GM21529 (cell line): ENCODE results near the gene ITGA6.

Source experiments
- ATAC-seq: cut with Tn5 transposase; IDR thresholded peaks from one replicate; pipeline ENCODE4 v1.9.1; 2021; ENCODE audit not compliant: unreplicated experiment

Gene ITGA6

DNA sequence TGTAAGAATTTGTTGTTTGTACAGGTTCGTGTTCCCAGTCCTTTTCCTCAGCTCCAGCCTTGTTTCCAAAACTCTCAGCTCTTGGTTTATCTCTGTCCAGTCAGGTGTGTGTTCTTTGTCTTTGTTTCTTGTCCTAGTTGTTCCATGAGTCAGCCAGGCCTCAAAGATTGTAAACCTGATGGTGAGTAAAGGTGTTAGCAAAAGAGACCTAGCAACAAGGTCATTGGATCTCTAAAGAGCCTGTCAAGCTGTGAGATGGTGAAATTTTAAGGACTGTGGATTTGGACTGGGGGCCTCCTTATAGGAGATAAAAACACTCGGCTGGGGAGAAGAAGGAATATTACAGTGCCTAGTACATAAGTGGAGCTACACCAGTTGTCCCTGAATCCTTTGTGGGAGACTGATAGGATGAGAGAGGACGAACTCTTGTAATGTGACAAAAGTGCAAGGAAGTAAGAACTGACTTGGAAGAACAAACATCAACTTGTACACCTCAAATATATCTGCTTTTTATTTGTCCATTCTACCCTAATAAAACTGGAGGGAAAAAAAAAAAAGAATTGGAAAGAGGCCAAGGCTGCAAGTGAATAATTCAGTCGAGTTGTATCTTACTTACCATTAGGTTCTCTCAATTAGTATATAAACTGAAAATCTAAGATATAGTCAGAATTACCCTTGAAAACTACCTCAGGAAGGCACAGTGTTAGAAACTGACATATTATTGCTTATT lies 37.2 kb downstream of the ITGA6 start:
- ATAC-seq: no peak

DNA sequence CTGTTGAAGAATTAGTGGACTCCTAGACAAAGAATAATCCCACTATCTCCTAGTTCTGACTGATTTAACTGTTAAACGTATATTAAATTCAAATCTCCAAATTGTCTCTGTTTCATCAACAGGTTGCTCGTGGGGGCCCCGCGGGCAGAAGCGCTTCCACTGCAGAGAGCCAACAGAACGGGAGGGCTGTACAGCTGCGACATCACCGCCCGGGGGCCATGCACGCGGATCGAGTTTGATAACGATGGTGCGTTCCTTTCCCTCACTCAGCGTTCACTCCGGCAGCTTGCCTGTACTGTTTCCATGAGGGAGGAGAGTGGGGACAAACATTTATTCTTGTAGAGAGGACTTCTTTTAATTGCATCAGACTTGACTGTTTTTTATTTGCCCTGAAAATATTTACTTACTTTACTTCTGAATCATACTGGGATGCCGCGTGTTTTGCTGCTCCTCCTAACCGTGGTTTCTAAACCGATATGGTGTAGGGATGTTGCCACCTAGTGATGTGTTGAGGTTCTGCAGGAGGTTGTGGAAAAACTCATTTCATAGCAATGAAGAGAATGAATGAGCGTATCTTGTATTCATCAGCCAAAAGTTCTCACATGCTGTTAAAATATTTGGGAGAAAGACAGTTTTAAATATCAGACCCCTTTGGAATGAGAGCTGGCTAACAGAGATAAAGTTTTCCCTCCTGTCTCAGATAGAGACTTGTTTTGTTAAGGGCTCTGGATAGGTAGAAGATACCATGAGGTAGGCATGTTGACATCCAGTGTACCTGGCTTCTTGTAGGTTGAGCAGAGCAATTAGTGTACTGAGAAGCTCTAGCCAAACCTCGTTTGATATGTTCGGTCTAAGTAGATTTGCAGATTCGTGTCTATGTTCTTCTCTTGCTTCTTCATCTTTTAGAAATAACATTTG lies 38.3 kb downstream of the ITGA6 start:
- ATAC-seq: no peak

DNA sequence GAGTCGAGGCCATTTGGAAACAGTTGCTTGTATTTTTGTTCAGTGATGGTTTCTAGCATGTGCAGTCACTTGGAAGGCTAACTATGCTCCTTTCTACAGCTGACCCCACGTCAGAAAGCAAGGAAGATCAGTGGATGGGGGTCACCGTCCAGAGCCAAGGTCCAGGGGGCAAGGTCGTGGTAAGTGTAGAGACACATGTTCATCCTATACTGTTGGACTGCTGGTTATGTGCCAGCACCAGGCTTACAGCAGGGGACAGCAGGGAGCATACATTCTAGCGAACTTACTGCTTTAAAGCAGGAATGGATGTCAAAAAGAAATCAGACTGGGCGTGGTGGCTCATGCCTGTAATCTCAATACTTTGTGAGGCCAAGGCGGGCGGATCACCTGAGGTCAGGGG lies 40.0 kb downstream of the ITGA6 start:
- ATAC-seq: no peak

DNA sequence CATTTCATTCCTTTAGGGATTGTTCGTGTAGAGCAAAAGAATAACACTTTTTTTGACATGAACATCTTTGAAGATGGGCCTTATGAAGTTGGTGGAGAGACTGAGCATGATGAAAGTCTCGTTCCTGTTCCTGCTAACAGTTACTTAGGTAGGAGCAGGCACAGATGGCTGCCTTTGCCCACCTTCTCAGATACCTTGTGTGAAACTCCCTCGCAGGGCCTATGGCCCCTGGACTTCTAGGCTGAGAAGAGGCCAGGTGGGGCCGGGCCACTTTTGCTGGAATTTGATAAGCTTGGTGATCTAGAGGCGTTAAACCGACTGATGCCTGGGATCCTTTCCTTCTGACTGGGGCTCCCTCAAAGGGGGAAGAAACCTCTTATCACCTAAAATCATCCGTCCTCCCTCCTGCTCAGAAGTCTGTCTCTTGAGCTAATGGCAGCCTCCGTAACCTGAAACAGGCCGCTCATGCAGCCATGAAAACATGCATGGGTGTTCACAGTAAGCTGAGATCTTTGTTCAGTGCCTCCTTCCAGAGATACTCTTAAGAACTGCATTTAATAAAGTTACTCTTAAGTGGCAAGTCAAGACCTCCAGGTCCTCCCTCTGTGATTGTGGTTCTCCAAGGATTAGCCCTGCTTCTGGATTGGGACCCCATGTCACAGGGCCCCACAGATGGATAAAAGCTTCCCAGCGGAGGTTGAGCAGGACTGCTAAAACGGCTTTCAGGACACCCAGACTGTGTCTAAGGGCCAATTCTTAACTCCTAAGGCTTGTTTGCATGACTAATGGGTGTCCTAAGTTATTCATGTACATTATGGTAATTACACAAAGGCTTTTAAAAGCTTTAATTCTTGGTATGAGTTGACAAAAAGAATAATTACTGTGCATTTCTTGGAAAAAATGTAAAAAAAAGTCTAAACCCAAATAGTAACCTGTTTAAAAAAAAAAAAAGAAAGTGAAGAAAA lies 43.9 kb downstream of the ITGA6 start:
- no peak for ATAC-seq

DNA sequence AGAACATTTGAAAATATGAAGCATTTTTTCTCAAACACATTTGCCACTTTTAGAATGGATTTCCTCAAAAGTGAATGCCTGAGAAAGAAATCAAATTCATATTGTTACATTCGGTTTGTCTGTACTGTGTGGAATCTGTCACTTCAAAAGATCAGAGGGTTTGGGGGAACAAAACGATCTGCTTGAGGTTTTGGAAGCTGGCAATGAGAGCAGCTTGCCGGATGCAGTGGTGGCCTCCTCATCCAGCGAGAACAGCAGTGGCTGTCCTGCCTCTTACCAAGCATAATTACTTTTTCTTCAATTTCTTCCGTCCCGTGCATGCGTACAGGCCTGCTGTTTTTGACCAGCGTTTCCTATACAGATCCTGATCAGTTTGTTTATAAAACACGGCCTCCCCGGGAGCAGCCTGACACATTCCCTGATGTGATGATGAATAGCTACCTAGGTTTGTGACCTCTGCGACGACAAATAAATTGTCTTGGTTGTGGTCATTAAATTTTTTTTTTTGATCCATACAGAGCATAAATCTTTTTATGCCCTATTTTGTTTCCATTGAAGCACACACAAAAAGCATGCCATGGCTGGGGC lies 45.2 kb downstream of the ITGA6 start:
- ATAC-seq: no peak

DNA sequence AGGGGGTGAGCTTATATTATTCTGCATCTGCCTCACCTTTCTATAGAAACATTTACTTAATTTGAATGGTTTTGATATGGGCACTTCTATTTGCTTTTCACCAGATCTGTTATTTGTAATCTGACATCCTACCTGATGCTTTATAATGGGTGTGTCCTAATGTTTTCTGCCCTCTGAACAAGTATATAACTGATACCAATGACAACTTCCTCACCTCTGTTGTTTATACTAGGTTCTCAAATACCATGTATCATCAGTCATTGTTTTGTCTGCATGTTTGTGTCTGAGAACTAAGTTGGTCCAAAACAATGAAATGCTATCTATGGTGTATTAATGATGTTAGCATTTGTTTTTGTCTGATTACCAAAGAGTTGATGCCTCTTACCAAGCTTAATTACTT lies 45.8 kb downstream of the ITGA6 start:
- ATAC-seq: no peak

DNA sequence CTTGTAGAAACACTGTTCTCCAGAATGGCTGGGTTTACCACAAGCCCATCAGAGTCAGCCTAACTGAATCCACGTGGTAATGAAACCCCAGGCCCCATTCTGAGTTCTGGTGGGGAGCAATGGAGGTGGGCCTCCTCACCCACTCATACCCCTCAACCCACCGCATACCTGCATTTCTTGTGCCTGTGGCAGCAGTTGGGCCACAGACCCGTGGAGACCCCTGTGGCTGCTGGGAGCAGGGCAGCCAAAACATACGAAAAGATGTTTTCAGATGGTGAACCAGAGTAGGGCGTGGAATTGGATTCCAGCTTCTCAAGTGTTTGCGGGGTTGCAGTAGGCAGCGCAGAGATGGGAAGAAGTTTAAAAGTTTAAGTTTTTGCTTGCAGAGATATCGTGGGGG lies 51.0 kb downstream of the ITGA6 start:
- ATAC-seq: no peak

DNA sequence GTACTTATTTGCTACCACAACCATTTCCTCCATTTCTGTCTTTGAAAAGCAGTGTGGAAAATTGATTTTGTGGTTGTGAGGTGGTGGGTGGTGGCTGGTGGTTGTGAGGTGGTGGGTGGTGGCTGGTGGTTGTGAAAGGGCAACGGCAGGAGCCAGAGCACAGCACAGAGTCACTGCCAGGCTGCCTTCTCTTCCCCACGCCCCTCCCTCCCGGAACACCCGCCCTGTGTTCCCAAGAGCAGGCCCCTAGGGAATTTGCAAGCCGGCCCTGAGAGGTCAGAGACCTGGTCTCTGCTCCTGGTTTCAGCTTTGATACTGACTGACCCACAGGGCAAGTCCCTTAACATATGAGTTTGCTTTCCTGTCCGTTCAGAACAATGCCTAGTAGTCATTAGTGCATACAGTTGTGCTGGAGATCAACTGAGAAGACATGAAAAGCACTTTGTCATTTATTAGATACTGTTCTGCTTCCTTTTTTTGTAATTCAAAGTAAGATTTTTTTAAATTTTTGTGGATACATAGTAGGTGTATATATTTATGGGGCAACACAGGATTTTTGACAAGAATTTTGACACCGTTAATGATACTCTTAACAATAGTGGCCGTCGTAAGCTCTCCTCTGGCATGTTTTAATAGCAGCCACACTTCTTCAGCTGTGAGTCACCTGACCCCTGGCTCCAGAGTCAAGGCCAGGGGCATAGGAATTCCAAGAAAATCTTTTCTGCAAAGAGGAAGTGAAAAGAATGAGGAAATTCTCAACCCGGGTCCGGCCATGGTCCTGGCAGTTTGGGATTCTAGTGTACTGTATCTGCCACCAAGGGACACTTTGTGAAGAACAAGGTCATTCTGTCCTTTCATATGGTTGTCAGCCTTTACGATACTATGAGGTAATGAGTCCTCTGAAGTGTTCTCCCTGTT lies 53.2 kb downstream of the ITGA6 start:
- ATAC-seq: no peak

DNA sequence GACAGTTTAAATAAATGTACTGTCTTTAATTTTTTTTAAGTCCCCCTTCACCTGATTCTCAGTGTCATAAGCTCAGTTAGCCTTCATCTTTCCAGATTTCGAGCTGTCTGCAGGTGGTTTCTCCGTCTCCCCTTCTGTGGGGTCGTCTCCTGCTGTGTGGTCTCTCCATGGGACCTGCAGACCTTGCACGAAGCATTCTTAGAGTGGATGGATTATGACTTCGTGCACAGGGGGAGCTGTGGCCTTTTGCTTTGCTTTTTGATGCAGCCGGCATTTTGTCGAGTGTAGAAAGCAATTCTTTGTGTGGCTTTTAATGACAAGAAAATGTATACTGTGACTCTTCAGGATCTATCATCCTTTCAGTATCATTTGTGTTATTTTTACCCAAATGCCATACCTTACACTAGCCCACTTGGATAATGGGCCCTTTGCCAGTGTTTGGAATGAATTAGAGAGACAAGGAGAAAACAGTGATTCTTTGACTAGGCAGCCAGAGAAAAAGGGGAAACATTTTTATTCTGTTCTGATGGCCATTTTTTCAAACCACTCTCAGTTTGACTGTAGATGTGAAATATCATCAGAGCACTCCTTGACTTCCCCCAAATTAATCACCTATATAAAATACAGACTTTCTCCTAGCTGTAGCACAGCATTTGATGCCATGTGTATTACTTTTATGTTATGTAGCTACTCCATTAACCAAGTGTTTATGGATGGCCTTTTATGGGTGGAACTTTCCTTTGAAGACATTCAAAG lies 54.3 kb downstream of the ITGA6 start:
- ATAC-seq: no peak

DNA sequence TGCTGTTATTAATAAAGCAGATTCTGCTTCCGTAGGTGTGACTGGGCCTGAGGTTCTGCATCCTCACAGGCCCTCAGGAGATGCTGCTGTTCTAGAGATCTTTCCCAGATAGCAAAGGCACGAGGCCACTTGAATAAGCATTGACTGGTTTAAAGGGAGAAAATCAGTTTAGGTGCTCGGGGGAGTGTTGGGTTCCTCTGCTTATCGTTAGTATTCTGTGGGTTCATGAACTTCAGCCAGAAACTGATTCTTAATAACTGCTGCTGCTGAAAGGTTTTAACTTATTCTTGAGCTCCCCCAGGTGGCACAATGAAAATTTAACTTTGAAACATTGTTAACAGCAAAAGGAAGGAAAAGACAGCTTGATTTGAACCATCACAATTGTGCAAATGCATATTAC lies 56.9 kb downstream of the ITGA6 start:
- no peak for ATAC-seq

DNA sequence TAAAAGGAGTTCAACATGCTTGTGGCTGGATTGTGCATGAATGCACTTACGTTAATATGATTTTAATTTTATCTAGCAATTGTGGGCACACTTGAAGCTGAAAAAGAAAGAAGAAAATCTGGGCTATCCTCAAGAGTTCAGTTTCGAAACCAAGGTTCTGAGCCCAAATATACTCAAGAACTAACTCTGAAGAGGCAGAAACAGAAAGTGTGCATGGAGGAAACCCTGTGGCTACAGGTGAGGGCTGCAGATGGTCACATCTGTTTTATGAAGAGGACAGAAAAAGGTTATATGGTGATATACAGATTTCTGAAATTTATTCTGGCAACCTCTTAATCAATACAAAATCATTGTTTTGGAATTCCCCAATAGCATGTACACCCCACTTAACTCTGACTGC lies 57.3 kb downstream of the ITGA6 start:
- no peak for ATAC-seq

DNA sequence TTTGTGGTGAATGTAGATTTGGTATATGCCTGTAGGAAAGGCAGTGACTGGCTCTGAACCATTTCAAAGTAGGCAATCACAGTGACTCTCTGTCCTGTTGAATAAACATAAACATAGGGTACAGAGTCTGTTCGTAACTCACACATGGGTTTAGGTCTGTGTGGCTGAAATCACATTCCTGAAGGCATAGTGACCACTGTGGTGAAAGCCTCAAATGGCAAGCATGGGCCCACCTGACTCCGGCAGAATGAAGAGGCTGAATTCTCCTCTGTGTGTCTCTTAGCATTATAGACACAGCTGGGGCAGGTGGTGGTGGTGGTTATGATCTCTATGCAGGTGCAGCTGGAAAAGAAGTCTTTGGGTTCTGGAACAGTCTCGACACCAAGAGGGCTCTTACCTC lies 61.2 kb downstream of the ITGA6 start:
- no peak for ATAC-seq

DNA sequence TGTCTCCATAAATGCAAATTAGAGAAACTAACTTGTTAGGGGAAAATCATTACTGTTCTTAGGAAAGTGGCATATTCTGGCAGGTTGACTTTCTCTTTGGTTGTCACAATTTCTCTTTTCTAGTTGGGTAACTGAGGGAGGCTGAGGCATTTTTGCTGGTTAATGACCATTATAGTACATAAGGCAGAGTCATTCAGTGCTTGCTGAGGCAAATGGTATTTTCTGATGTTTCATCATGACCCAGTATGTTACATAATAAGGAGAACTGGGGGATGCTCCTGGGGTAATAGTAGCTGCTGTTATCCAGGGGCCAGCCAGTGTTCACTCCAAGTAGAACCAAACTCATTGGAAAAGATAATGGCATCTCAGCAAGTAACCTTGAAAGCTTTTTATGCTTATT lies 62.3 kb downstream of the ITGA6 start:
- no peak for ATAC-seq

DNA sequence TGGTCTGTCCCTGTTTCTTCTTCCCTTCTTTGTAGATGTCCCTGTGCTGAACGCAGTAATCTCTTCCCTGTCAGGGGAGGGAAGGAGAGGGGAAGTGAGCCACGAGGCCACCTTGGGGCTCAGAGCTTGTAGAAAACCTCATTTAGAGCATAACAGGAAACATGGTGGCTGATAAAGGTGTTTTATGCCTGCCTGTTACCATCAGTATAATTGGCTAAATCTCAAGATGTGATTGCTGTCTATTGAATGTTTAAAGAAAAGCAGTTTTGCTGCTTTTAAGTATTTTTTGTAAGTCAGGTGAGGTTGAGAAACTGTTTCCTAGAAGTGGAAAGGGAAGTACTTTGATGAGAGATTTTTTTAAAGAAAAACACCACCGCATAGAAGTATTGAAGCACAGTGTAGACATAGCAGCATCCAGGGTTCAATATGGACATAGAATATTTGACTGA lies 68.8 kb downstream of the ITGA6 start:
- ATAC-seq: no peak

DNA sequence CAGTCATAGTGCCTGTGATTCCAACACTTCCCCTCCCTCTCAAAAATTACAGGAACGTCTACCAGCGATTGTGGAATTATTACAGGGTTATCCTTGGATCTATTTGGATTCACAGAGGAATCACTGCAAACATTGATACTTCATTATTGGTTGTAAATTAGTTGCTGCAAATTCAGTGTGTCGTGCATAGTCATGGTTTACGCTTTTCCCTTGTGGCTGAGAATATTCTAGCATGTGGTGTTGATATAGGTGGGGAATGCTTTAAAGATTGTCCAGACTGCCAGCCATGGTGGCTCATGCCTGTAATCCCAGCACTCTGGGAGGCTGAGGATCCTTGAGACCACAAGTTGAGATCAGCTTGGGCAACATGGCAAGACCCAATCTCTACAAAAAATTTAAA lies 79.8 kb downstream of the ITGA6 start:
- ATAC-seq: no peak

DNA sequence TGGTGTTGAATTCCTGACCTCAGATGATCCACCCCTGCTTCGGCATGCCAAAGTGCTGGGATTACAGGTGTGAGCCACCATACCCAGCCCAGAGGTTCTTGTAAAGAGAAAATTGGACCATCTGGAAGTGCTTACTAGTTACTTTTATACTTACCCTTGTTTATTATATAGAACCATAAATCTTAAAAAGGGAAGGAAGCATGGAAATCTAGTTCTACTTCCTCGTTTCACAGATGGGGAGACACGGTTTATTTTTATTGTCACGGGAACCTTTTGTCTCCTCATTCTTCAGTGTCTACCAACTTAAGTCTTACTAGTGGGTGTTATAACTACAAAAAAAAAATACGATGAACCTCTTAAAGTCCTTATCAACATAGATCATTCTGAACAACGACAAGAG lies 82.7 kb downstream of the ITGA6 start:
- no peak for ATAC-seq

DNA sequence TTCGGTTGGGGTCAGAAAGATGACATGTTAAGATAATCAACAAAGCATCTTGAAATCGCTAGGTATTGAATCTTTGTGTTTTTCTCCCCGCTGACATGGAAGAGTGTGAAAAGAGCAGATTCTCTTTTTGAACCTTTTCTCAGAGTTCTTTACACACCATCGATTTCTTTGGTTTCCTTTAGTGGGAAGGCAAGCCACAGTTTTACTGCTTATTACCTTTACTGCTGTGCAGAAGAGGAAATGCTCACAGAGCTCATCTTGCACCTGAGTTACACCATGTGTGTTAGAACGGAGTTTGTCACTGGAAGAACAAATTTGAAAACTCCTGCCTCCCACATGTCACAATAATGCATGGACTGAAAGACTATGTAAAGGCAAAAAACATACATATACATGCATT lies 83.2 kb downstream of the ITGA6 start:
- no peak for ATAC-seq

DNA sequence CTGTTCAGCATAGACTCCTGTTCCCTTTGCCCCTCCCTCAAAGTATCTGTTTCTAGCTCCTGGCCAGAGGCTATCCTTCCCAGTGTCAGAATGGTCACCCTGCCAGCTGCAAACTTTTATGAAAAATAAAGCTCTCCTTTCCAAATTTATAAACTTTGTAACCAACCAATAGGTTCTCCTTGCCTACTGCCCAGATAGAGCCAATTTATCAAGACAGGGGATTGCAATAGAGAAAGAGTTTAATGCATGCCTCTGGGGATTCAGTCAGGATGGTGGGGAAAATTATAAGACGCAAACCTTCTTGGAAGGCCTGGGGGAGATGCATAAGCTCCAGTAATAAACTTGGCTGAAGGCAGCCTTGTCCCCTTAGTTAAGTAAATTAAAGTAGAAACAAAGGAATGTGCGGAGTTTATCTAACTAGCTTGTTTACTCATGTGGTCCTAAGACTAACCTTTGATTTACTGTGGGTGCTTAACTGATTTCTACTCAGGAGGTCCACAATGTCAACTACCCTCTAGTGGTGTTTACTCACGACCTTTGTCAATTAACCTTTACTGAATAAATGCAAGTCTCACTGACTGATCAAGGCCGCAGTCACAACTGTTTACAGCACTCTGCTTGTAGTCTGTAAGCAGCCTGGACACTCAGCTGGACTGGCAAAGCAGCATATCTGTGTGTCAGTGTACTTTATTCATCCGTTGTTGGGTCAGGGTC lies 85.6 kb downstream of the ITGA6 start:
- ATAC-seq: no peak
